NOMO-1 treated with DMSO at 0.1 percent for 48 hours (cell line): ENCODE data around the gene ARHGAP5.

ENCODE experiments used
- DNase-seq: peaks from one replicate; lab custom pipeline; 2025; ENCODE audit not compliant: unreplicated experiment; lab: John Stamatoyannopoulos, UW

Gene ARHGAP5

GRCh38 chr14:32077081-32078022, at the start of gene ARHGAP5:
ARHGAP5 (plus strand) TSS chr14:32077304; CDS start chr14:32090670, 13,366 bp downstream.
- no peak for DNase-seq

- DNase-seq, result no peak
Measured at GRCh38 chr14:32028599-32028998, 48.5 kb upstream of the ARHGAP5 start.

- DNase-seq, result no peak
Measured at GRCh38 chr14:32033543-32033942, 43.6 kb upstream of the ARHGAP5 start.

DNA sequence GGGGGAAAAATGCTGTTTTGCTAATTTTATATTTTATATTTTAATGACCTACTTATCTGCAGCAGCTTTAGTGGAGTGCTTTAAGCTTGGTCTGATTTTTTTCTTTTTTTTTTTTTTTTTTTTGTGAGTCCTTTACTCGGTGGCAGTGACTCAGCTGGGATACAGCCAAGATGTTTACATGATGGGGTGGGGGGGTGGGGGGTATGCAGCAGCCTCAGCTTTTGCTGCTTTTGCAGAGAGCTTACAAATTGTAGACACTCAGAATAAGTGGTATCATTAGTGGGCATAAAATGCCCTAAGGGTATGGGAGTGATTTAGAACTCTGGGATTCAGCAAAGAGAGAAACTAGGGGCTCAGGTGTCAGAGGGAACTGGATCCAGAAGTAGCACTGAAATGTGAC, 38.2 kb upstream of the ARHGAP5 start:
- no peak for DNase-seq

DNA sequence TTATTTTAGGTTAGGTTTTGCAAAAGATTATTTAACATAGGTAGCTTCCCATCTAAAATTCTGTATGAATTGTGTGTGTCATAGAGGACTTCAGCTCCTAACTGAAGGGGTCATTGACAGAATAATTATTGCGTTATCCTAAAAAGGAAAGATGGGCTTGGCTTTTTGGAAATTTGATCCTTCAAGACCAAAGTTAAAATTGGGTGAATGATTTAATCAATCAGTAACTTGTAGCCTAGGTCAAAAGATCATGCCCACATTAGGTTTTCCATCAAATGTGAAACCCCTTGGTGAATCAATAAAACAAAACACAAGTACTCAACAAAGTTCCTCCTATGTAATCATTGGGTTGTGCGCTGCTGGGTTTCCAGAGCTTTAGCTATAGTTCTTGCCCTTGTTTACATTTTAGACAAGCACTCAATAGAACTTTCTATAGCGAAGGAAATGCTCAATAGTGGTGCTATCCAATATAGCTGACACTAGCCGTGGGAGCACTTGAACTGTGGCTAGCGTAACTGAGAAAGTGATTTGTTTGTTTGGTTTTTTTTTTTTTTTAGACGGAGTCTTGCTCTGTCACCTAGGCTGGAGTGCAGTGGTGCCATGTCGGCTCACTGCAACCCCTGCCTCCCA, 37.6 kb upstream of the ARHGAP5 start:
- no peak for DNase-seq

GRCh38 chr14:32043624-32044023, 33.5 kb upstream of the ARHGAP5 start:
- no peak for DNase-seq

GRCh38 chr14:32044454-32044853, 32.6 kb upstream of the ARHGAP5 start:
- DNase-seq, result no peak

DNA sequence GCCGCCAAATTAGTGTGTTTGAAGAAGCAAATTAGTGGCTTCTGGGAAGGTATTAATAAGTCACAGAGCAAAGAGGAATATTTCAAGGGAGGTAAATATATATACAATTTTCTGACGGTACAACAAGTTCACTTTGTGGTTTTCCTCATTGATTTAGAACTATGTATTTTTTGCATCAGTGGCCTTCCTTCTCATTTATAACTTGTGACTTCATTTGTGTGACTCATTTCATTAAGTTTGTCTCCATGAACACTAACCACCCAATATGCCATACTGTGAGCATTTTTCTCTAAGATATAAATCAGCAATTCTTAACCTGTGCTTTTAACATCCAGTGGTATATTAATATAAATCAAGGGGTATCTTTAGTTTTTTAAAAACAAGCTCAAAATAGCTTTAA, 29.3 kb upstream of the ARHGAP5 start:
- no peak for DNase-seq

- DNase-seq, result peak; percentile 5
Measured at GRCh38 chr14:32049361-32050088, 27.6 kb upstream of the ARHGAP5 start.

- DNase-seq, result no peak
Measured at GRCh38 chr14:32050878-32051277, 26.2 kb upstream of the ARHGAP5 start.

DNA sequence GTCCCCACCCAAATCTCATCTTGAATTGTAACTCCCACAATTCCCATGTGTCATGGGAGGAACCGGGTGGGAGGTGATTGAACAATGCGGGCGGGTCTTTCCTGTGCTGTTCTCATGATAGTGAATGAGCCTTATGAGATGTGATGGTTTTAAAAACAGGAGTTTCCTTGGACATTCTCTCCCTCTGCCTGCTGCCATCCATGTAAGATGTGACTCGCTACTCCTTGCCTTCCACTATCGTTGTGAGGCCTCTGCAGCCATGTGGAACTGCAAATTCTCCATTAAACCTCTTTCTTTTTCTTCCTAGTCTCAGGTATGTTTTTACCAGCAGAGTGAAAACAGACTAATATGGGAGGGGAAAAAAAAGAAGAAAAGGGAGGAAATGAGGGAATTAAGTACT, 22.6 kb upstream of the ARHGAP5 start:
- DNase-seq, result no peak

DNA sequence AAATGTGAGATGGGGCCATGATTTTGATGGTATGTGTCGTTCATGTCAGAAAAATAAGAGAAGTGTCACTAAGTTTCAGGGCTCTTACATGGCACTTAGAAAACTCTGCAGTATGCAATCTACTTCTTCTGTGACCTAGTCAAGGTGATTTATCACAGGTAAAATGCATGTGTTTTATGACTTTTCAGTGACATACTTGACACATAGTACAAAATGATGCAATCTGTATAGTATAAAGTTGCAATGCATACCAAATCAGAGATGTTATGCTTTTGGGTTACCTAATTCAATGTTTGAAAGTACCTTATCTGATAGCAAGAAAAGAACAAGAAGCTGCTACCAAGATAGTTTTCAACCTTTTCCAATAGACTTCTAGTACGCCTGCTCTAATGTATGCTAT, 21.9 kb upstream of the ARHGAP5 start:
- DNase-seq, result no peak

DNA sequence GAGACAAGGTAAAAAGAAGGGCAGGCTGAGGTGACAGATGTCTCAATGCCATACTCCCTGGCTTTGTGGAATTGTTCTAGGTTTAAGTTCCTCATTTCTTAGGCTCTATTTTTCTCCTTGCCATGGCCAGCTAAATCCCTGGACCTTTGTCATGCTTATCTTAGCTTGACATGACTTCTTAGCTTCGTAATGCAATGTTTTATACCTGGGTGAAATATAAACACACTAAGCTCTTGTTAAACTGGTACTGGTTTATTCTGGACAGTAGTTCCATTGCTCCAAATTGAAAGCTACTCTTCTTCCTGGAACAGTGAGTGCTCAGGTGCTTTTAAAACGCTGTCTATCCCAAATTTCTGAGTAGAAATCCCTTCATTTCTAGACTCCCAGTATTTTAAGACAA, 17.4 kb upstream of the ARHGAP5 start:
- no peak for DNase-seq

DNA sequence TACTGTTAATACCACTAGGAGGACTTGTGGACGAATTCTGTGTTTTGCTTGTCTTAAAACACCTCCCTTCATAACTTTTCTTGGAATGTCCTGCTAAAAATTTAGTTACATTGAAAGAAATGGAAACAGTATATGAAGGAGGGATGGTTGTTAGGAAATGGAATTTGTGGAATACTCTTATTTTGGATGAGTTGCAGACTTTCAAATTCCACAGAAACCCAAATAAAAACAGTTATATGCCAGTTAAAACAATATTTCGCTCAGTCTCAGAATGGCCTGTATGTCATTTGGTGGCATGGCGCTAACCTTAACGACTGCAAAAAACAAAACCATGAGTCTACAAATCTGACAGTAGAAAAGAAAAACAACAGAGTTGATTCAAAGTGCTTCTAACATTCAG, 12.2 kb upstream of the ARHGAP5 start:
- no peak for DNase-seq

- no peak for DNase-seq
Measured at GRCh38 chr14:32068708-32069107, 8.4 kb upstream of the ARHGAP5 start.

DNA sequence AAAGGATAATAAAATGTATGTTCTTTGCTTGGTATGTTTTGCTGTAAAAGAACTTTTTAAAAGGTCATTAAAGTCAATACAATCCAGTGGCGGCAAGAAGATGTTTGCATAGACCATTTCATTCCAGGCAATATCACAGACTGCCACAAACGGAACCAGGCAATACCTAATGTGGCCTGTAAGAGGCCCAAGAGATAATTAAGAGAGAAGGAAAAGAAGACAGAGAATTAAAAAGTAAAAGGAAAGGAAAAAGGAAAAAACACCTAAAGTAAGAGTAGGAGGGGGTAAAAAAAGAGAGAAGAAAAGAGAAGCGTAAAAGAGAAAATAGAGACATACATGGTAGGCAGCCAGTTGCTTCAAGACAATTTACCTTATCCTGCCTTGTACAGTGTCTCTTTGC, 6.8 kb upstream of the ARHGAP5 start:
- no peak for DNase-seq

- no peak for DNase-seq
Measured at GRCh38 chr14:32072676-32073075, 4.4 kb upstream of the ARHGAP5 start.

DNA sequence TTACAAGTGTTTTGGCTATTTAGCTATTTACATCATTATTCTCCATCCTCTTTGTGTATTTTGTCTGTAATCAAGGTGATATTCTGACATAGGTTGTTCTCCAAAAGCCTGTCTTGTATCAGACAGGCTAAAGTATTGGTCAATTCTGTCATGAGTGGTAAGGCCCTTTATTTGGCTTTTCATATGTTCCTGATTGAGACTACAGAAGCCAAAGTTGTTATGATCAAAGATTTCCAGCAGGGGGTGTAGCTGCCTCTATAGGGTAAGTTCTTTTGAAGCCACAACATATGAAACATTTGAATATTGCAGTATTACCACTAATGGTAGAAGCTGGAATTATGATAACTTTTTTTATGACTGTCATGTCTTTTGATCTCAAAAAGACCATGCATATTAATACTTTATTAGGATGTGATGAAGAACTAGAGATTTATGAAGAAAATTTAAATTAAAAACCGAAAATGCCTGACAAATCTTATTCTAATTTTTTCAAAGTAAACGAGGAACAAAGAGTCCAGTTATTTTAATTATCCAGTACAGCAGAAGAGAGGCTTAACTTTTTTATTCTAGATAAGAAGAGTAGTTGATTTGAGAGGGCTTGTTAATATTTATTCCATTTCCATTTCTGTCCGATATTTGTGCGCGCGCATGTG, 3.4 kb upstream of the ARHGAP5 start:
- DNase-seq, result peak; percentile 62

DNA sequence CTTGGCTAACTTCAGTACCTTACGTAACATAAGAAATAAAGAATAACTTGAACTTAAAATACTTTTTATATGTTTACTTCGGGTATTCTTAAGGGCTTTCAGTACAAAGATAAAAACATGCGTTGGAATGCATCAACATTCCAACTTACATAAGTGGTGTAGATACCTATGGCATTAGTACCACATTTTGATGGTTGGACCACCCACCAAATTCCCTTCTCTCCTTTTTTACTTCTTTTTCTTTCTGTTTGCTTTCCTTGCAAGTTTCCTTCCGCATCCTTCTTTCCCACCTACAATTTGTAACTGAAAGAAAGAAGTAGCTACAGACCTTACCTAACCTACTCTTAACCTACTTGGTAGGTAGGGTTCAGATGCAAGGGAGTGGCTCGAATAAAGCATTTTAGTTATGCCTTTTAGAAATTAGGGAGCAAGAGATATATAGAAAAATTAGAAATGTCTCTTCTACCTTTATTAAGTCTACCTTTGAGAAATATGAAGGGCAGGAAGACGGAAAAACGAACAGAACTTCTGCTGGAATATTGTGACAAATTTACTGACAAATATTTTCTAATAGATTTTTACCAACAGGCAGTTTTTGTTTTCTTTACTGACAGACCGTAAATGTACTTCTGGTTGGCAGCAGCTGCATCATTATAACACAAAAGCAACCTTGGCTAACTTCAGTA, 2.1 kb upstream of the ARHGAP5 start:
- no peak for DNase-seq

GRCh38 chr14:32075672-32076277, 1.3 kb upstream of the ARHGAP5 start:
- no peak for DNase-seq
